Fibroblast of lung (primary cell): ENCODE results near the gene APOB.

Experiments used
- EZH2 ChIP-seq: IDR thresholded peaks from 2 replicates; pipeline ENCODE4 v1.5.1; 2012; ENCODE audit warnings: low read length, control low read depth, mild to moderate bottlenecking; ENCODE audit errors: missing control alignments
- TF ChIP-seq, protein P1 (sequence below), 2 donors: IDR thresholded peaks in 1 of 2; conservative IDR thresholded peaks in 1 of 2; 1 replicate in 1 of 2; 2 replicates in 1 of 2; pipeline ENCODE4 v1.5.1; 2011 to 2012; ENCODE audit warnings: low read length in 2 of 2, control low read depth in 1 of 2, inconsistent platforms in 1 of 2, low read depth in 1 of 2, mild to moderate bottlenecking in 1 of 2

DNA sequence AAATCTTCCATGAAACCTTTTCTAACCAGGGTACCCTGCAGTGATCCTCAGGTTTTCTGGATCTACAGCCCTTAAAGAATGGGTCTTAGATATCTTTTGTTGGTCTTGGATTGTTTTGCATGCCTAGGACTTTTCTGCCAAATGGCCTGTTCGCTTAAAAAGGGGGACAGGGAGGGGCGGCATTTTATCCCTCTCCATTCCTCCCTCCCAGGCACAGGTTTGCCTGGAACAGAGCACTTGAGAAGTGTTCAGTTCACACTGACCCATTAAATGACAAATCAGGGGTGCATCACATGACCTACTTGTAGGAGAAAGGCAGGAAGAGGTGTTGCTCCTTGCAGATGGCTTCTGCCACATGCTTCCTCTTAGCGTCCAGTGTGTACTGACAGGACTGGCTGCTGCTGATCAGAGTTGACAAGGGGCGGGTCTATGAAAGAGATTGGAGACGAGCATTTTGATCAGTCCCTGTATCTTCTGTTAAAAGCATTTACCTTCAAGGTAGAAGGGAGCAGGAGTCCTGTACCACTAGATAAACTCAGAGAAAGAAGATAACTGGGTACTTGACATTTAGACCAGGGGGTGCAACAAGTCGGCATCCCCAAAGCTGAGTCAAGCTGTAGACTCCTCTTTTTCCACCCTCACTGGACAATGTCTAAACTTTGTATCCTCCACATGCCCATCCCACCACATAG, 8.4 kb downstream of the APOB start:
- no peak for TF ChIP-seq EZH2
- TF ChIP-seq, protein P1, sequence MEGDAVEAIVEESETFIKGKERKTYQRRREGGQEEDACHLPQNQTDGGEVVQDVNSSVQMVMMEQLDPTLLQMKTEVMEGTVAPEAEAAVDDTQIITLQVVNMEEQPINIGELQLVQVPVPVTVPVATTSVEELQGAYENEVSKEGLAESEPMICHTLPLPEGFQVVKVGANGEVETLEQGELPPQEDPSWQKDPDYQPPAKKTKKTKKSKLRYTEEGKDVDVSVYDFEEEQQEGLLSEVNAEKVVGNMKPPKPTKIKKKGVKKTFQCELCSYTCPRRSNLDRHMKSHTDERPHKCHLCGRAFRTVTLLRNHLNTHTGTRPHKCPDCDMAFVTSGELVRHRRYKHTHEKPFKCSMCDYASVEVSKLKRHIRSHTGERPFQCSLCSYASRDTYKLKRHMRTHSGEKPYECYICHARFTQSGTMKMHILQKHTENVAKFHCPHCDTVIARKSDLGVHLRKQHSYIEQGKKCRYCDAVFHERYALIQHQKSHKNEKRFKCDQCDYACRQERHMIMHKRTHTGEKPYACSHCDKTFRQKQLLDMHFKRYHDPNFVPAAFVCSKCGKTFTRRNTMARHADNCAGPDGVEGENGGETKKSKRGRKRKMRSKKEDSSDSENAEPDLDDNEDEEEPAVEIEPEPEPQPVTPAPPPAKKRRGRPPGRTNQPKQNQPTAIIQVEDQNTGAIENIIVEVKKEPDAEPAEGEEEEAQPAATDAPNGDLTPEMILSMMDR (conservative IDR thresholded peaks at IDR 0.05 in 1 of 2, IDR thresholded peaks at IDR 0.05 in 1 of 2; ENCODE audit: low read depth in 1 of 2, low read length in 2 of 2), result no peak
